Mesodermal cell (in vitro differentiated cells): Measurements from ENCODE around the gene TRIM8.
A peak's percentile ranks its signal among the peaks of the same experiment; 100 is the strongest.

Source experiments
- H3K27ac ChIP-seq: 2 replicates; pipeline ENCODE4 v1.7.0; 2013; ENCODE audit warnings: mild to moderate bottlenecking, low read depth, low read length, moderate library complexity; ENCODE audit not compliant: severe bottlenecking
- H3K36me3 ChIP-seq: 2 replicates; pipeline ENCODE4 v1.7.1; 2013; ENCODE audit warnings: mild to moderate bottlenecking, low read length, moderate library complexity; ENCODE audit not compliant: control insufficient read depth, insufficient read depth
- H3K4me1 ChIP-seq: one replicate; pipeline ENCODE4 v1.7.1; 2013; ENCODE audit warnings: mild to moderate bottlenecking, low read length; ENCODE audit not compliant: insufficient read depth, control insufficient read depth, poor library complexity, severe bottlenecking
- H3K4me3 ChIP-seq: 2 replicates; pipeline ENCODE4 v1.7.0; 2013; ENCODE audit warnings: low read length, control low read depth, mild to moderate bottlenecking; ENCODE audit not compliant: insufficient read depth, poor library complexity, severe bottlenecking; ENCODE audit errors: extremely low read depth
- H3K9me3 ChIP-seq: 2 replicates; pipeline ENCODE4 v1.7.1; 2013; ENCODE audit warnings: mild to moderate bottlenecking, low read length, moderate library complexity; ENCODE audit not compliant: control insufficient read depth
- WGBS, 2 experiments: methylation state at CpG; one replicate each; pipeline ENCODE4 v1.1.5; 2013; ENCODE audit warnings: missing lambda C conversion rate in 2 of 2; ENCODE audit not compliant: insufficient coverage in 2 of 2; 5-methylcytosine and 5-hydroxymethylcytosine counted together

TRIM8 gene

DNA sequence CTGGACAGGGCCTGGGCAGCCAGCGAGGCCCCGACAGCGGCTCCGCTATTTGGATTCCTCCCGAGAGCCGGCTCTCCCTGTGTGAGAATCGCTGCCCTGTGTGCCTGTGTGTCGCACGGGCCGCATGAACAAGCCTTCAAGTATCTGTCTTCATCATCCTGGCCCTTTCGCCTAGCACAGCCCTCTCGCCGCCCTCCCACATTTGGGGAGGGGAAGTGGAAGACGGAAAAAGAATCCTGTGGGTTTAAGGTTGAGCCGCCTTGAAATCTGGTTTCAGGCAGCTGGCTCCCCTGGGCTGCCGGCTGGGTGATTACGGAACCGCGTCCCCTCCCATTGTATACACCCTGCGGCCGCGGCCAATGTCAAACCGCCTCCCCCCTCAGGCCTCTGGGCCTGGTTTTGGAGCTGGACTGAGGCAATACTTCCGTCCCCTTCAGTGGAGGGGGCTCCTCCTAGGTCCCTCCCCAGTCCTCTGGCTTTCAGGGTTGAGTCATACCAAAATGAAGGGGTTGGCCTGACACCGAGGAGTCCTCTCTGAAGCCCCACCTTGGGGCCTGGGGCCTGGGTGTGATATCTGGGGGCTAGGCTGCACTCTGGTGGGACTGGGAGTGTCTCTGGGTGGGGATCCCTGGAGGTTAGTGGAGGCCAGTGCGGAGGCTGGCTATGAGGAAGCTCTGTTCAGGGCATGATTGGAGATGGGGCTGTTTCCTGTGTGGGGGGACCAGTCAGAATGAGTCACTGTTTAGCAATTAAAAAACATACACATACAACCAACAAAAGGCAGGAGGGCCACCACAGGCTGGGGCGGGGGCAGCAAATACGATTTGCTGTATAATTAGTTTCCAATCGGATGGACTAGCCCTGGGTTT is 1.7 kb downstream of the TRIM8 start:
- H3K4me3 ChIP-seq = peak overlapping the region; percentile 90
- H3K9me3 ChIP-seq = no peaks in the 10 kb centered on the region
- WGBS, 2 experiments = 0 to 4% methylated on average over 17 to 19 of the region's 29 CpGs
- H3K27ac ChIP-seq = peak overlapping the region; percentile 98
- peaks cover 47% of the 10 kb centered on the region for H3K36me3 ChIP-seq
- peaks cover 37% of the 10 kb centered on the region for H3K4me1 ChIP-seq

DNA sequence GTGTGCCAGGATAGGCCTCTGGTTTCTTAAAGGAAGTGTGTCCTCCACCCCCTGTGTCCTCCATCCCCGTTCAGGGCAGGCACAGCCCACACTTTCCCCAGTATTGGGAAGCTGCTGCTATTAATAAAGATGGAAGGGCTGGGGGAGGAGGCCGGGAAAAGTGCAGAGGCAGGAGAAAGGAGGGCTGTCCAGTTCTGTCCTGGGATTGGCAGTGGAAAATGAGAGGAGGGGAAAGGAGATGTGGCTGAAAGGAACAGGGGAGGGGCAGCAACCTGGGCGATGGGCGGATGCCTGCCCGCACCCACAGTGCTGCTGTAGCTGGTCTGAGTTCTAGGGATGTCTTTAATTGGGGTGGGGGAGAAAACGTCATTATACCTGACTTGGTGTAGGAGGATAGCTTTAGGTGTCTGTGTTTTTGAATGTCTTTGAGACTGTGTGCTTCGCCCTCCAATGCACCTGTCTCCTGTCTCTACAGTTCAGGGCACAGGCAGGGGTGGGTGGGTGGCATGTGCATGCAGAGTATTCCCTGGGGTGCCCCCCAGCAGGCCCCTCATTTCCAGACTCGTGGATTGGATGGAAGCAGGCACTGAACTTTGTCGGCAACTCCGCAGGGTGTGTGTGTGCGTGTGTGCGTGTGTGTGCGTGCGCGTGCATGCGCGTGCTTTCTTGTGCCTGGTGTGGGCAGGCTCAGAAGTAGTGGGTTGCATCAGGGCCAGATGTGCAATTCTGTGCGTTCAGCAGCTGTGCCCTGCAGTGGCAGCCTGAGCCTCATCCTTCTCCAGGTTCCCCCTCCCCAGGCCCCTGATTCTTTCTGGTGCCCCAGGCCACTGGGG is 2.5 kb downstream of the TRIM8 start:
- WGBS, 2 experiments = 69 to 78% methylated on average over 12 to 15 of the region's 18 CpGs
- Histone ChIP-seq H3K9me3 (no peaks in the 10 kb centered on the region), H3K36me3 (peaks cover 56% of the 10 kb centered on the region), H3K4me3 (peak overlapping the region; percentile 90), H3K27ac (peak overlapping the region; percentile 98), H3K4me1 (peaks cover 42% of the 10 kb centered on the region)

- Histone ChIP-seq H3K4me3 (peak overlapping the region; percentile 90), H3K9me3 (no peaks in the 10 kb centered on the region), H3K4me1 (peaks cover 42% of the 10 kb centered on the region), H3K27ac (no peak overlapping the region), H3K36me3 (peaks cover 64% of the 10 kb centered on the region)
- 81 to 83% methylated on average over 6 to 7 of the region's 7 CpGs for WGBS, 2 experiments
Observed at GRCh38 chr10:102647443-102648268, 3.4 kb downstream of the TRIM8 start.

DNA sequence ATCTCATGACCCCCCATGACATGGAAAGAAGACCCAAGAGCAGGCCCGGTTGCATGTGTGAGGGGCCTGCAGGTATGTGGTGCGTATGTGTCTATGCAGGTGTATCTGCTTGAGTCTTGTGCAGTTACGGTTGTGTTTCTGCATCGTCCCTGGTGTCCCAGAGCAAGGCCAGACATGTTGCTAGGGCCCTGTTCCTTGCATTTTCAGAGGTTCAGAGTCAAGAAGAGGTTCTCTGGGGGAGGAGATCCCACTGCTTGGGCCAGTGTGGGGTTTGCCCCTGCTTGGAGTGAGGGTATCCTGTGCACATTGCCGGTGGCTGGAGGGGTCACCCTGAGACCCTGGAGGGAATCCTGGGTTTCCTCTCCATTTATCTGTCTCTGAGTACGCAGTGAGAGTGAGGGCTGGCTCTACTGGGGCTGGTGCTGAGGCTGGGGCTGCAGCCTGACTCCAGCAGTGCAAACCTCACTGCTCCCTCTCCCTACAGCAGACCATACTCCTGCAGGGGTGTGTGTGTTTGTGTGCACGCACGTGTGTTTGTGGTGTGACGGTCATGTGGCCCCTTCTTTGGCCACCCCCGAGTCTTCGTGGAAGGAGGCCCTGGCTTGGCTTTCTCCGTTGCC is 4.1 kb downstream of the TRIM8 start:
- 86 to 95% methylated on average over 7 to 10 of the region's 12 CpGs for WGBS, 2 experiments
- H3K27ac ChIP-seq = no peak overlapping the region
- H3K4me1 ChIP-seq = peaks cover 42% of the 10 kb centered on the region
- peaks cover 71% of the 10 kb centered on the region for H3K36me3 ChIP-seq
- H3K4me3 ChIP-seq = peak overlapping the region; percentile 90
- H3K9me3 ChIP-seq = no peaks in the 10 kb centered on the region

GRCh38 chr10:102648889-102649796 is 4.9 kb downstream of the TRIM8 start:
- Histone ChIP-seq H3K4me1 (peaks cover 42% of the 10 kb centered on the region), H3K9me3 (no peaks in the 10 kb centered on the region), H3K36me3 (peaks cover 79% of the 10 kb centered on the region), H3K27ac (peak overlapping the region; percentile 79), H3K4me3 (peak overlapping the region; percentile 90)
- WGBS, 2 experiments = 58 to 68% methylated on average over 20 to 24 of the region's 25 CpGs

- Histone ChIP-seq H3K27ac (peak overlapping the region; percentile 79), H3K4me1 (peaks cover 42% of the 10 kb centered on the region), H3K9me3 (no peaks in the 10 kb centered on the region), H3K4me3 (peak overlapping the region; percentile 90), H3K36me3 (peaks cover 86% of the 10 kb centered on the region)
- 80 to 81% methylated on average over 9 to 11 of the region's 12 CpGs for whole genome bisulfite sequencing, 2 experiments
Observed at GRCh38 chr10:102649797-102650654, 5.7 kb downstream of the TRIM8 start.

GRCh38 chr10:102650655-102651454 is 6.6 kb downstream of the TRIM8 start:
- Histone ChIP-seq H3K4me1 (peaks cover 42% of the 10 kb centered on the region), H3K36me3 (peaks cover 87% of the 10 kb centered on the region), H3K4me3 (no peak overlapping the region), H3K27ac (peak overlapping the region; percentile 5), H3K9me3 (no peaks in the 10 kb centered on the region)
- WGBS, 2 experiments = 84 to 92% methylated on average over 6 to 10 of the region's 11 CpGs

GRCh38 chr10:102651455-102652169 is 7.3 kb downstream of the TRIM8 start:
- peaks cover 90% of the 10 kb centered on the region for H3K36me3 ChIP-seq
- WGBS, 2 experiments = 87 to 97% methylated on average over 7 to 8 of the region's 11 CpGs
- H3K9me3 ChIP-seq = no peaks in the 10 kb centered on the region
- no peak overlapping the region for H3K4me3 ChIP-seq
- no peak overlapping the region for H3K27ac ChIP-seq
- peaks cover 42% of the 10 kb centered on the region for H3K4me1 ChIP-seq
